ENCODE results near the gene TMEM245.

Gene TMEM245

DNA sequence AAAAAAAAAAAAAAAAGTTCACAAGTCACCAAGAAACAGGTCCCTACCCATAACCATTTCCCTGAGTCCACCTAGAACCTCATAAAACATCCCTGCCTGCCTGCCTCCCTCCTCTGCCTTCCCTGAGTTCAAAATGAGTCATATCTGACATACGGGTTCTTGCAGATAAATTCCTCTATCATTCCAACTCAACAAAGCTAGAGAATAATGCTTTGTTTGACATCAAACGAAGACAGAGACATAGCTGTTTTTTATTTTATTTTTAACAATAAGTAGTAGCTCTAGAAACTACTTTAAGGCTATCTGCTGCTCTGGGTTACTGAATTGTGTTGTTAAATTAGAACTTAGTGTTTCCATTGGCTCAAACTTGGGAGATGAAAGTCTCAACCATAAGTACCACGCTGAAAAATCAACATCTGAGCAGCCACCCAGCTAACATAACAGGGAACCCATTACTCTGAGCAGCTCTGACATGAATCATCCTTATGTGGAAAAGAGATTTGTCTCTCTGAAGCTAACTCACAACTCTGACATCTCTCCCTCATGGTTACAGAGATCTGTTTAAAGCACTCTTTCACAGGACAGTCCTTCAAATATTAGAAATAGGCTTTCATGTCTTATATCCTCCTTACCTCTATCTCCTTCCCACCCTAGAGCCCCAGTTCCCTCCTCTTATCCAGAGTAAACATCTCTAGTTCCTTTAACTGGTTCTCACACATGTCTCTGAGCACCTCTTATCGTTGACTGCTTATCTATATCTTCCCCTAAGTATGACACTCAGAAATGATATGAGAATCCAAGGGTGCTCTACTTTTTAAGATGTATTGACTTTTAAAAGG is 12.1 kb downstream of the TMEM245 start:
- TF ChIP-seq, protein P1, sequence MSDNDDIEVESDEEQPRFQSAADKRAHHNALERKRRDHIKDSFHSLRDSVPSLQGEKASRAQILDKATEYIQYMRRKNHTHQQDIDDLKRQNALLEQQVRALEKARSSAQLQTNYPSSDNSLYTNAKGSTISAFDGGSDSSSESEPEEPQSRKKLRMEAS (IDR thresholded peaks at IDR 0.05; ENCODE audit: low read depth, low read length): no peak
- no peak for TF ChIP-seq MYC (IDR thresholded peaks at IDR 0.05; ENCODE audit: low read depth, low read length)
- TF ChIP-seq, protein P2, sequence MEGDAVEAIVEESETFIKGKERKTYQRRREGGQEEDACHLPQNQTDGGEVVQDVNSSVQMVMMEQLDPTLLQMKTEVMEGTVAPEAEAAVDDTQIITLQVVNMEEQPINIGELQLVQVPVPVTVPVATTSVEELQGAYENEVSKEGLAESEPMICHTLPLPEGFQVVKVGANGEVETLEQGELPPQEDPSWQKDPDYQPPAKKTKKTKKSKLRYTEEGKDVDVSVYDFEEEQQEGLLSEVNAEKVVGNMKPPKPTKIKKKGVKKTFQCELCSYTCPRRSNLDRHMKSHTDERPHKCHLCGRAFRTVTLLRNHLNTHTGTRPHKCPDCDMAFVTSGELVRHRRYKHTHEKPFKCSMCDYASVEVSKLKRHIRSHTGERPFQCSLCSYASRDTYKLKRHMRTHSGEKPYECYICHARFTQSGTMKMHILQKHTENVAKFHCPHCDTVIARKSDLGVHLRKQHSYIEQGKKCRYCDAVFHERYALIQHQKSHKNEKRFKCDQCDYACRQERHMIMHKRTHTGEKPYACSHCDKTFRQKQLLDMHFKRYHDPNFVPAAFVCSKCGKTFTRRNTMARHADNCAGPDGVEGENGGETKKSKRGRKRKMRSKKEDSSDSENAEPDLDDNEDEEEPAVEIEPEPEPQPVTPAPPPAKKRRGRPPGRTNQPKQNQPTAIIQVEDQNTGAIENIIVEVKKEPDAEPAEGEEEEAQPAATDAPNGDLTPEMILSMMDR (IDR thresholded peaks at IDR 0.05; ENCODE audit: low read depth, low read length): no peak
- TF ChIP-seq POLR2A (IDR thresholded peaks at IDR 0.05; ENCODE audit: extremely low read depth, insufficient read length): no peak
- DNase-seq (ENCODE audit: low read depth): no peak
- no peak overlapping the region for H3K4me3 ChIP-seq (ENCODE audit: low read depth, low read length)

DNA sequence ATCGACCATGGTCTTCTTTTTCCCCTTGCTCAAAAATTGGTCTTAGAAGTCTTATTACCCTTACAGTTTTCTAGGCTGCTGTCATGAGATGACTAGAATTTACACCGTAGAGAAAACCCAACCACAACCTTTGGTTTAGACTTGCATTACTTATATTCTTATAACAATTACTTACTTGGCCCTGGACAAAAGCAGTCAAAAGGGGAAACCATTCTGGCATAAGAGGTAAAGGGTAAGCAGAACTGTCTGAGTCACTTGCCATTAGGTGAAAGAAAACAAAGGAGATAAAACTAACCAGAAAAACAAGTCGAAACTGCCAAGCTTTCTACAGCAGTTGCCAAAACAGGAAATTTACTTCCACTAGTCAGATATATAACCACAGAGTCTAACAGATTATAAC is 17.9 kb downstream of the TMEM245 start:
- no peak overlapping the region for H3K4me3 ChIP-seq (ENCODE audit: low read depth, low read length)

DNA sequence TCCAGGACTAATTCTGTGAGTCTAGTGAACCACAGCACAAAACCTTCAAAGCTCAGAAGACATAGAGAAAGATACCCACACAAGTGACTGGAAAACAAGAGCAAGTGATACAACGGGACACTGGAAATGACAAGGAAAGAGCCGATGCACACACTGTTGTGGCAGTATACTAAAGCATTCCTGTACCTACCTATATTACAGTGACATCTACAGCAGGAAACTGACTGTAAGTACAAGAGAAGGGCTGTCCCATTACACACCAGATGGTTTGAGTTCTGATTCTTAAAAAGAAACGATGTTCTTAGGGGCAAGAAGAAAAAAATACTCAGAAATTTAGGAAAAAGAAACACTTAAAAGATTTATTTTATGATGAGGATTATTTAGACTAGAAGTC is 18.5 kb downstream of the TMEM245 start:
- DNase-seq (ENCODE audit: low read depth): no peak
- TF ChIP-seq, protein P1 (IDR thresholded peaks at IDR 0.05; ENCODE audit: low read depth, low read length): no peak
- TF ChIP-seq, protein P2 (IDR thresholded peaks at IDR 0.05; ENCODE audit: low read depth, low read length): no peak
- TF ChIP-seq POLR2A (IDR thresholded peaks at IDR 0.05; ENCODE audit: extremely low read depth, insufficient read length) (no peak), MYC (IDR thresholded peaks at IDR 0.05; ENCODE audit: low read depth, low read length) (no peak)
- no peak overlapping the region for H3K4me3 ChIP-seq (ENCODE audit: low read depth, low read length)

More for the DNA sequence above, 17.9 kb downstream of the TMEM245 start:
- DNase-seq (ENCODE audit: low read depth): peak; percentile 51
- TF ChIP-seq MYC (IDR thresholded peaks at IDR 0.05; ENCODE audit: low read depth, low read length) (no peak), POLR2A (IDR thresholded peaks at IDR 0.05; ENCODE audit: extremely low read depth, insufficient read length) (no peak)
- TF ChIP-seq, protein P1 (IDR thresholded peaks at IDR 0.05; ENCODE audit: low read depth, low read length): no peak
- TF ChIP-seq, protein P2 (IDR thresholded peaks at IDR 0.05; ENCODE audit: low read depth, low read length): no peak

DNA sequence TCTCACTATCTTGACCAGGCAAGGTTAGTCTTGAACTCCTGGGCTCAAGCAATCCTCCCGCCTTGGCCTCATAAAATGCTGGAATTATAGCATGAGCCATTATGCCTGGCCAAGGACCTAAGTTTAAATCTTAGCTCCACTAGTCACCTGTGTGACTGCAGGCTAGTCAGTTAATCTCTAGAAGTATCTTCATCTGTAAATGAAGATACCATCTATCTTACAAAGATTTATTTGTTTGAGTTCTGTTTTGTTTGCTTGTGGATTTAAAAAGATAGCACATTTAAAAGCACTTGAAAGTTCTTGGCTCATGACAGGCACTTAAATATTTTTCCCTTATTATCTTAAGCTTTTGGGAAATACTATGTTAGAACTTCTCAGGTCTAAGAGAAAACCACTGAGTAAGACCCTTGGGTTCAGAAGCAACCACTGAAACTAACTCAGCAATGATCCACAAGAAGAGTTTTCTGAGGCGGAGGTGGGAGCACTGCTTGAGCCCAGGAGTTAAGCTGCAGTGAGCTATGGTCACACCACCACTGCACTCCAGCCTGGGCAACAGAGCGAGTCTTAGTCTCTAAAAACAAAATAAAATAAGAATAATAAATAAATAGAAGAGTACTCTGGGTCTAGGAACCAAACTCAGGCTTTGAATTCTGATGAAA is 19.1 kb downstream of the TMEM245 start:
- TF ChIP-seq, protein P2 (IDR thresholded peaks at IDR 0.05; ENCODE audit: low read depth, low read length): no peak
- TF ChIP-seq, protein P1 (IDR thresholded peaks at IDR 0.05; ENCODE audit: low read depth, low read length): no peak
- no peak overlapping the region for H3K4me3 ChIP-seq (ENCODE audit: low read depth, low read length)
- DNase-seq (ENCODE audit: low read depth): no peak

DNA sequence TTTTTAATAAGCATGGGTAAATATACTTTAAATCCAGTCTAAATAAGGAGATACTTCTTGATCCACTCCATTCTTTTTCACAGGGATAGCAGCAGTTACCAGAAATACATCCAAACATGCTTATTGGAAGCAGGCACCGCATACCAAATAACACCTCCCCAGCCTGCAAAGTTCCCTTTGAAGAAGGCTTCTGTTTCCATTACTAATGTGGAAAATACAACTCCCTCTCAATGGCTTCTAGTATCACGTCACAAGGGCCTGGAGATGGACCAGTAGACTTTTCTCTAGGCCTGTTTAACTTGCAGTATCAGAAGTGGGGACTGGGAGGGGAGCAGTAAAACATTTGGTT is 20.8 kb downstream of the TMEM245 start:
- no peak overlapping the region for H3K4me3 ChIP-seq (ENCODE audit: low read depth, low read length)
- no peak for TF ChIP-seq POLR2A (IDR thresholded peaks at IDR 0.05; ENCODE audit: extremely low read depth, insufficient read length)
- TF ChIP-seq MYC (IDR thresholded peaks at IDR 0.05; ENCODE audit: low read depth, low read length): no peak
- TF ChIP-seq, protein P1 (IDR thresholded peaks at IDR 0.05; ENCODE audit: low read depth, low read length): no peak
- TF ChIP-seq, protein P2 (IDR thresholded peaks at IDR 0.05; ENCODE audit: low read depth, low read length): no peak
- DNase-seq (ENCODE audit: low read depth): no peak
